ENCODE measurements around the gene FLVCR2. TPM values are rescaled to one million over a fixed set of nuclear protein-coding genes. Genes with fewer than 3 reads are reported as not detected.

The FLVCR2 gene
- total and polyA plus RNA-seq, 2 of the 13 experiments (the other 11 are each of a cell fraction or from before 2014, with no cell fraction given): 9.9 to 10.5 TPM

DNA sequence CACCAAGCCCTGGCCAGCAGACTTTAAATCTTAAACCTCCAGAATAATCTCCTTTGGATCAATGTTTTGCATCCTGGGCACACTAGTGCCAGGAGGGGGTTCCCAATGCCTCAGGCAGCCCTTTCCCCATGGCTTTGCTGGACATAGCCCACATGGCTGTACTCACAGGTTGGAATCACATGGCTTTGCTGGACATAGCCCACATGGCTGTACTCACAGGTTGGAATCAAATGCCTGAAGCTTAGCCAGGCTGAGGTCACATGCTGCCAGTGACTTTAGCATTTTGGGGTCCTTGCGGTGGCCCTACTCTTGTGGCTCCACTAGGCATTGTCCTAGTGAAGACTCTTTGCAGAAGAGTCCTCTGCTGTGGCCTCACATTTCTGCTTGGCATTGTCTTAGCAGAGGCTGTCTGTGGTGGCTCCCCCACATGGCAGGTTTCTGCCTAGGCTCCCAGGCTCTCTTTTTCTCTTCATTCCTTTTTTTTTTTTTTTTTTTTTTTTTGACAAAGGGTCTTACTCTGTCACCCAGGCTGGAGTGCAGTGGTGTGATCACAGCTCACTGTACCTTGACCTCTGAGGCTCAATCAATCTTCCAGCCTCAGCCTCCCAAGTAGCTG, 13.0 kb downstream of the FLVCR2 start:
- Histone ChIP-seq H3K9me3 (ENCODE audit: low read length) (peaks cover 6% of the 10 kb centered on the region), H3K27me3 (ENCODE audit: control insufficient read depth in 1 of 2, insufficient read depth in 2 of 2, low read length in 2 of 2) (no peaks in the 10 kb centered on the region), H2AFZ (ENCODE audit: low read length) (no peak overlapping the region), H3K4me1 (ENCODE audit: insufficient read depth, low read length) (peaks cover 18% of the 10 kb centered on the region; the same call in 1 of the 2 replicates), H4K20me1 (ENCODE audit: insufficient read depth, low read length) (no peaks in the 10 kb centered on the region), H3K4me3 (replicated peaks in 1 of 3; ENCODE audit: insufficient read depth in 1 of 3, low read depth in 2 of 3, low read length in 3 of 3) (no peak overlapping the region), H3K9ac (ENCODE audit: insufficient read depth, low read depth, low read length) (no peak overlapping the region), H3K36me3 (replicated peaks in 1 of 2; ENCODE audit: control insufficient read depth in 1 of 2, insufficient read depth in 2 of 2, low read length in 2 of 2) (peaks cover 3 to 4% of the 10 kb centered on the region in 2 experiments; a peak in 3 of 5 replicates), H3K4me2 (ENCODE audit: low read depth, low read length) (no peak overlapping the region), H3K79me2 (ENCODE audit: insufficient read depth, low read length) (no peaks in the 10 kb centered on the region), H3K27ac (ENCODE audit: extremely low read length, insufficient read depth, low read length) (no peak overlapping the region)
- in situ Hi-C loops (cut with HindIII; ENCODE audit: extremely low pct_ligation_motif_present, low pct_unique_long_range_greater_than_20kb) (no loop called here), intact Hi-C loops (cut with micrococcal nuclease; ENCODE audit: unreplicated experiment) (no loop called here)
- no TSS peak for BruUV-seq (replicated peaks)
- no peak for DNase-seq (ENCODE audit: low spot score)
- POLR2A ChIA-PET: no interaction called here
- CTCF ChIA-PET (ENCODE audit: low intra/inter-chr PET ratio, low total read pairs): no interaction called here
- FAIRE-seq: no peak
- no peak for ATAC-seq
- WGBS (ENCODE audit: low lambda C conversion rate): no CpG with 5 or more reads among the region's 1 CpG
- TF ChIP-seq ZMYM2 (CRISPR knock-in tag; IDR thresholded peaks at IDR 0.05) (no peak), ZMYM4 (CRISPR knock-in tag; IDR thresholded peaks at IDR 0.05) (no peak), ZNF263 (CRISPR knock-in tag; IDR thresholded peaks at IDR 0.05) (no peak), TBX2 (CRISPR knock-in tag; IDR thresholded peaks at IDR 0.05; ENCODE audit: borderline replicate concordance) (no peak), XRCC5 (optimal IDR thresholded peaks at IDR 0.05; ENCODE audit: low read length) (no peak), PHF5A (CRISPR knock-in tag; IDR thresholded peaks at IDR 0.05; ENCODE audit: low read depth, unreplicated experiment) (no peak), ZNF484 (CRISPR knock-in tag; IDR thresholded peaks at IDR 0.05; ENCODE audit: borderline replicate concordance, low read depth) (no peak), LCORL (IDR thresholded peaks at IDR 0.05) (no peak), LCORL (CRISPR knock-in tag; IDR thresholded peaks at IDR 0.05) (no peak), TEAD2 (CRISPR knock-in tag; IDR thresholded peaks at IDR 0.05) (no peak), ZNF616 (CRISPR knock-in tag; IDR thresholded peaks at IDR 0.05; ENCODE audit: low read depth) (no peak)
- TF ChIP-seq, protein P1, sequence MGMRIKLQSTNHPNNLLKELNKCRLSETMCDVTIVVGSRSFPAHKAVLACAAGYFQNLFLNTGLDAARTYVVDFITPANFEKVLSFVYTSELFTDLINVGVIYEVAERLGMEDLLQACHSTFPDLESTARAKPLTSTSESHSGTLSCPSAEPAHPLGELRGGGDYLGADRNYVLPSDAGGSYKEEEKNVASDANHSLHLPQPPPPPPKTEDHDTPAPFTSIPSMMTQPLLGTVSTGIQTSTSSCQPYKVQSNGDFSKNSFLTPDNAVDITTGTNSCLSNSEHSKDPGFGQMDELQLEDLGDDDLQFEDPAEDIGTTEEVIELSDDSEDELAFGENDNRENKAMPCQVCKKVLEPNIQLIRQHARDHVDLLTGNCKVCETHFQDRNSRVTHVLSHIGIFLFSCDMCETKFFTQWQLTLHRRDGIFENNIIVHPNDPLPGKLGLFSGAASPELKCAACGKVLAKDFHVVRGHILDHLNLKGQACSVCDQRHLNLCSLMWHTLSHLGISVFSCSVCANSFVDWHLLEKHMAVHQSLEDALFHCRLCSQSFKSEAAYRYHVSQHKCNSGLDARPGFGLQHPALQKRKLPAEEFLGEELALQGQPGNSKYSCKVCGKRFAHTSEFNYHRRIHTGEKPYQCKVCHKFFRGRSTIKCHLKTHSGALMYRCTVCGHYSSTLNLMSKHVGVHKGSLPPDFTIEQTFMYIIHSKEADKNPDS (CRISPR knock-in tag; IDR thresholded peaks at IDR 0.05): no peak
- TF ChIP-seq, protein P2, sequence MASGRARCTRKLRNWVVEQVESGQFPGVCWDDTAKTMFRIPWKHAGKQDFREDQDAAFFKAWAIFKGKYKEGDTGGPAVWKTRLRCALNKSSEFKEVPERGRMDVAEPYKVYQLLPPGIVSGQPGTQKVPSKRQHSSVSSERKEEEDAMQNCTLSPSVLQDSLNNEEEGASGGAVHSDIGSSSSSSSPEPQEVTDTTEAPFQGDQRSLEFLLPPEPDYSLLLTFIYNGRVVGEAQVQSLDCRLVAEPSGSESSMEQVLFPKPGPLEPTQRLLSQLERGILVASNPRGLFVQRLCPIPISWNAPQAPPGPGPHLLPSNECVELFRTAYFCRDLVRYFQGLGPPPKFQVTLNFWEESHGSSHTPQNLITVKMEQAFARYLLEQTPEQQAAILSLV (CRISPR knock-in tag; IDR thresholded peaks at IDR 0.05; ENCODE audit: borderline replicate concordance): no peak
- TF ChIP-seq, protein P3, sequence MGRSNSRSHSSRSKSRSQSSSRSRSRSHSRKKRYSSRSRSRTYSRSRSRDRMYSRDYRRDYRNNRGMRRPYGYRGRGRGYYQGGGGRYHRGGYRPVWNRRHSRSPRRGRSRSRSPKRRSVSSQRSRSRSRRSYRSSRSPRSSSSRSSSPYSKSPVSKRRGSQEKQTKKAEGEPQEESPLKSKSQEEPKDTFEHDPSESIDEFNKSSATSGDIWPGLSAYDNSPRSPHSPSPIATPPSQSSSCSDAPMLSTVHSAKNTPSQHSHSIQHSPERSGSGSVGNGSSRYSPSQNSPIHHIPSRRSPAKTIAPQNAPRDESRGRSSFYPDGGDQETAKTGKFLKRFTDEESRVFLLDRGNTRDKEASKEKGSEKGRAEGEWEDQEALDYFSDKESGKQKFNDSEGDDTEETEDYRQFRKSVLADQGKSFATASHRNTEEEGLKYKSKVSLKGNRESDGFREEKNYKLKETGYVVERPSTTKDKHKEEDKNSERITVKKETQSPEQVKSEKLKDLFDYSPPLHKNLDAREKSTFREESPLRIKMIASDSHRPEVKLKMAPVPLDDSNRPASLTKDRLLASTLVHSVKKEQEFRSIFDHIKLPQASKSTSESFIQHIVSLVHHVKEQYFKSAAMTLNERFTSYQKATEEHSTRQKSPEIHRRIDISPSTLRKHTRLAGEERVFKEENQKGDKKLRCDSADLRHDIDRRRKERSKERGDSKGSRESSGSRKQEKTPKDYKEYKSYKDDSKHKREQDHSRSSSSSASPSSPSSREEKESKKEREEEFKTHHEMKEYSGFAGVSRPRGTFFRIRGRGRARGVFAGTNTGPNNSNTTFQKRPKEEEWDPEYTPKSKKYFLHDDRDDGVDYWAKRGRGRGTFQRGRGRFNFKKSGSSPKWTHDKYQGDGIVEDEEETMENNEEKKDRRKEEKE (IDR thresholded peaks at IDR 0.05): no peak
- TF ChIP-seq, protein P4, sequence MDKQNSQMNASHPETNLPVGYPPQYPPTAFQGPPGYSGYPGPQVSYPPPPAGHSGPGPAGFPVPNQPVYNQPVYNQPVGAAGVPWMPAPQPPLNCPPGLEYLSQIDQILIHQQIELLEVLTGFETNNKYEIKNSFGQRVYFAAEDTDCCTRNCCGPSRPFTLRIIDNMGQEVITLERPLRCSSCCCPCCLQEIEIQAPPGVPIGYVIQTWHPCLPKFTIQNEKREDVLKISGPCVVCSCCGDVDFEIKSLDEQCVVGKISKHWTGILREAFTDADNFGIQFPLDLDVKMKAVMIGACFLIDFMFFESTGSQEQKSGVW (CRISPR knock-in tag; IDR thresholded peaks at IDR 0.05; ENCODE audit: borderline replicate concordance): no peak

Measured in HepG2 (cell line).